NCI-H1694 (cell line): ENCODE measurements around the gene JPH4.
A peak's percentile ranks its signal among the peaks of the same experiment; 100 is the strongest.

Source experiments
- DNase-seq: peaks from one replicate; lab custom pipeline; 2025; lab: John Stamatoyannopoulos, UW

Gene JPH4

GRCh38 chr14:23562822-23563472, 15.6 kb downstream of the JPH4 start:
- peak; percentile 85 for DNase-seq

GRCh38 chr14:23561873-23562821, 16.4 kb downstream of the JPH4 start:
- DNase-seq: no peak

- no peak for DNase-seq
Observed at GRCh38 chr14:23561259-23561658, 17.3 kb downstream of the JPH4 start.

GRCh38 chr14:23559926-23560520, 18.6 kb downstream of the JPH4 start:
- no peak for DNase-seq

GRCh38 chr14:23559010-23559925, 19.3 kb downstream of the JPH4 start:
- peak; percentile 53 for DNase-seq

GRCh38 chr14:23558346-23559009, 20.1 kb downstream of the JPH4 start:
- DNase-seq: no peak

GRCh38 chr14:23557946-23558345, 20.6 kb downstream of the JPH4 start:
- DNase-seq: no peak

GRCh38 chr14:23557521-23557920, 21.1 kb downstream of the JPH4 start:
- no peak for DNase-seq

GRCh38 chr14:23556700-23557440, 21.7 kb downstream of the JPH4 start:
- no peak for DNase-seq

- peak; percentile 84 for DNase-seq
Observed at GRCh38 chr14:23555882-23556699, 22.5 kb downstream of the JPH4 start, which contains the start of gene THTPA. Gene THTPA (plus strand): TSS chr14:23556271. CDS start chr14:23556758, 487 bp downstream.

- no peak for DNase-seq
Observed at GRCh38 chr14:23555533-23555881, 23.1 kb downstream of the JPH4 start.

GRCh38 chr14:23551266-23552028, 27.1 kb downstream of the JPH4 start, which contains the start of gene ZFHX2:
Gene ZFHX2 (minus strand): TSS chr14:23551765. CDS start chr14:23535325, 16,440 bp downstream.
- peak; percentile 71 for DNase-seq

- DNase-seq: no peak
Observed at GRCh38 chr14:23550812-23551265, 27.8 kb downstream of the JPH4 start.

GRCh38 chr14:23550131-23550811, 28.3 kb downstream of the JPH4 start:
- no peak for DNase-seq

- DNase-seq: no peak
Observed at GRCh38 chr14:23548351-23549318, 30.0 kb downstream of the JPH4 start.

- no peak for DNase-seq
Observed at GRCh38 chr14:23547924-23548323, 30.7 kb downstream of the JPH4 start.
